Measurements from ENCODE around the gene RSPO4. TPM values are rescaled to one million over a fixed set of nuclear protein-coding genes. Genes with fewer than 3 reads are reported as not detected.

The RSPO4 gene
- total RNA-seq, 1 donor from 2014 or later = 1.1 TPM

- no peak for DNase-seq
These were observed 92.5 kb downstream of the RSPO4 start for GRCh38 chr20:909641-910040.

Other genes with a start within 250 kb of the RSPO4 start
- 1.5 TPM for gene SLC52A3, start 233.8 kb downstream of the RSPO4 start, total RNA-seq
- 5.0 TPM for gene FAM110A, start 168.6 kb downstream of the RSPO4 start, total RNA-seq
- gene ANGPT4, start 86.0 kb downstream of the RSPO4 start, total RNA-seq = 0.10 TPM
- gene PSMF1, start 116.3 kb upstream of the RSPO4 start, total RNA-seq = 25.2 TPM
- 2.5 TPM for gene TMEM74B, start 182.7 kb upstream of the RSPO4 start, total RNA-seq
- gene C20orf202, start 201.1 kb upstream of the RSPO4 start, total RNA-seq = 0.69 TPM
- not detected for gene RAD21L1, start 223.7 kb upstream of the RSPO4 start, total RNA-seq

Data from skin of body (tissue), 2 donors.